PC-3 (cell line): ENCODE data around the gene APMAP.

Experiments used
- CTCF ChIP-seq: fragments of 300-600 bp; sonication (generic); conservative IDR thresholded peaks from 2 replicates; pipeline ENCODE4 v1.5.1; 2017; ENCODE audit warnings: antibody characterized with exemption, low read depth, mild to moderate bottlenecking, low read length
- EZH2 ChIP-seq: fragments of 300-600 bp; sonication (generic); IDR thresholded peaks from one replicate; pipeline ENCODE4 v1.6.1; 2017; ENCODE audit warnings: antibody characterized with exemption, mild to moderate bottlenecking, low read length; ENCODE audit not compliant: unreplicated experiment
- EZH2phosphoT487 ChIP-seq: fragments of 300-600 bp; sonication (generic); IDR thresholded peaks from 2 replicates; pipeline ENCODE4 v1.6.1; 2018; ENCODE audit warnings: mild to moderate bottlenecking, antibody characterized with exemption, low read length, borderline replicate concordance

GRCh38 chr20:24960302-24960801 lies 32.2 kb downstream of the APMAP start:
- TF ChIP-seq EZH2phosphoT487, result no peak
- no peak for TF ChIP-seq CTCF
- no peak for TF ChIP-seq EZH2
